GM12864 (cell line): ENCODE results near the gene ALOX5AP.

Experiments used
- DNase-seq: peaks from one replicate; pipeline ENCODE4 v3.0.0-alpha.2; 2011; ENCODE audit warnings: low read depth
- H3K4me3 ChIP-seq: 2 replicates; pipeline ENCODE4 v1.5.1; 2011; ENCODE audit warnings: mild to moderate bottlenecking, low read depth, low read length, control low read depth
- TF ChIP-seq, protein P1 (sequence below): IDR thresholded peaks from 2 replicates; pipeline ENCODE4 v1.5.1; 2011; ENCODE audit warnings: low read depth, mild to moderate bottlenecking, moderate library complexity, low read length, control low read depth, inconsistent platforms; ENCODE audit errors: missing control alignments

The ALOX5AP gene

DNA sequence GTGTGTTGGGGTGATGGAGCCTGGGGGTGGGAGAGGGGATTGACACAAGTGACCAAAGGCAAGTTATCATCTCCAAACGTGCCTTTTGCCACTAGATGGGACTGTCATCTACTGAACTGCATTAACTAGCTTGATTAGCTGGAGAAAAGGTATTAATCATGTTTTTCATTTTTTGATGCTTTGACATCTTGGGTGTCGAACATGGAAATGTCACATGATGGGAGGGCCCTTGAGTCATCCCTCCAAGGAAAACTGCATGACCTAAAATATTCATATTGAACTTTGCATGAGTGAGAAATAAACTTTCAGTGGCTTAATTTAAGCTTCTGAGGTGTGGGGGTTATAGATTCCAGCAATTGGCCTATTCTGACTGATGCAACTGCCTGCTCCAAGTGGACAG lies 73.3 kb downstream of the ALOX5AP start:
- H3K4me3 ChIP-seq: no peak overlapping the region
- no peak for DNase-seq
- TF ChIP-seq, protein P1, sequence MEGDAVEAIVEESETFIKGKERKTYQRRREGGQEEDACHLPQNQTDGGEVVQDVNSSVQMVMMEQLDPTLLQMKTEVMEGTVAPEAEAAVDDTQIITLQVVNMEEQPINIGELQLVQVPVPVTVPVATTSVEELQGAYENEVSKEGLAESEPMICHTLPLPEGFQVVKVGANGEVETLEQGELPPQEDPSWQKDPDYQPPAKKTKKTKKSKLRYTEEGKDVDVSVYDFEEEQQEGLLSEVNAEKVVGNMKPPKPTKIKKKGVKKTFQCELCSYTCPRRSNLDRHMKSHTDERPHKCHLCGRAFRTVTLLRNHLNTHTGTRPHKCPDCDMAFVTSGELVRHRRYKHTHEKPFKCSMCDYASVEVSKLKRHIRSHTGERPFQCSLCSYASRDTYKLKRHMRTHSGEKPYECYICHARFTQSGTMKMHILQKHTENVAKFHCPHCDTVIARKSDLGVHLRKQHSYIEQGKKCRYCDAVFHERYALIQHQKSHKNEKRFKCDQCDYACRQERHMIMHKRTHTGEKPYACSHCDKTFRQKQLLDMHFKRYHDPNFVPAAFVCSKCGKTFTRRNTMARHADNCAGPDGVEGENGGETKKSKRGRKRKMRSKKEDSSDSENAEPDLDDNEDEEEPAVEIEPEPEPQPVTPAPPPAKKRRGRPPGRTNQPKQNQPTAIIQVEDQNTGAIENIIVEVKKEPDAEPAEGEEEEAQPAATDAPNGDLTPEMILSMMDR: no peak

DNA sequence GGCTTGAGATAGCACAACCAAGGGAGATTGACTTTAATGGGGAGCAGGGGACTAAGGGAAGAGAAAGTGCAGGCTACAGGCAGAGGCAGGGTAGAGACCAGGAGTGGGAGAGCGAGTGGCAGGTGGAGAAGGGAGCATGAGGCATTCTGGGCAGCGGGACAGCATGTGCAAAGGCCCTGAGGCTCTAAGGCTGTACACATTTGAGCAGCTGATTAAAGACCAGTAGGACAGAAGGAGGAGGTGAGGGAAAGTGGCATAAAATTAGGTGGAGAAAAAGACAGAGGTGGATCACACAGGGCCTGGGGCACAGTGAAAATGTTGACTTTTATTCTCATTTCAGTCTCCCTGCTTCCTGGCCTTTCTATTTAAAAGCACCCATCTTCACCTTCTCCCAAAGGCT lies 74.4 kb downstream of the ALOX5AP start:
- TF ChIP-seq, protein P1: no peak
- DNase-seq: no peak

DNA sequence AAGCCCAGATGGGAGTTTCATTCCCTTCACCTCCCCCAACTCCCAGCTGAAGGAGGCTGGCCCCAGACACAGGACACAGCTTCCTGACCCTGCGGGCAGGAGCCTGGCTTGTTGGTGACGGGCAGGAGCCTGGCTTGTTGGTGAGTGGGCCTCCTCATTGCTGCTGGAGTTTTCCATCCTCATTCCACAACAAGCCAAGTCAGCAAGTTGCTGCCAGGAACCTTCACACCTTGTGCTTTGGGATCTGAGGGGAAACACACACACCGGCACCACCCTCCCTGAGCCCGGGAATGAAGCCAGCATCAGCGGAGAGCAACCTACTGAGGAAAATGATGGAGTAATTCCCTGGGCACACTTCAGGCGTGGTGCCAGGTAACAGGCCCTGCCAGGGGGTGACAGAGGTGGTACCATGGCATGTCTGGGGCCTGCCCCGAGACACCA lies 74.9 kb downstream of the ALOX5AP start:
- DNase-seq: no peak
- TF ChIP-seq, protein P1: no peak

More for the DNA sequence above, 74.4 kb downstream of the ALOX5AP start:
- H3K4me3 ChIP-seq: no peak overlapping the region

DNA sequence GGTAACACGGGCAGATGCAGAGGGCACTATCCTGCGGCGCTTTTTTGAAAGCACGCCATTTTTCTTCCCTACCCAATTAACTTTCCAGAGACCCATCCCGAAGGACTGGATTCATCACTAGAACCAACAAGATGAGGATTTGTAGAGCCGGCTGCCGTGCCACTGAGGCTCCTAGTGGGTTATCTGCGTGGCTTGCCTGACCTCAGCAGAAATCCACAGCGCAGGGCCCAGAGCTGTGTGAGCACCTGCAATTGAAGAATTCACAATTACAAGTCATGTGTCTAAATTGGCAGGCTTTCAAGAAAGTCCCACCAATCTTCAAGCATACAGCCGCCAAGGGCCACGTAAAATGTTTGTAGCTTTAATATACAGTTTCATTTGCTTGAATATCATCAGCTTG lies 75.5 kb downstream of the ALOX5AP start:
- DNase-seq: no peak
- TF ChIP-seq, protein P1: no peak
- H3K4me3 ChIP-seq: no peak overlapping the region

More for the DNA sequence above, 74.9 kb downstream of the ALOX5AP start:
- H3K4me3 ChIP-seq: no peak overlapping the region
